K562 (cell line): ENCODE results near the gene RAB4B. TPM values are rescaled to one million over a fixed set of nuclear protein-coding genes. Genes with fewer than 3 reads are reported as not detected.

Source experiments
- ATAC-seq: fragments of 200-7000 bp; cut with Tn5 transposase; 3 replicates; pipeline ENCODE4 v1.9.1; 2020; ENCODE audit warnings: moderate library complexity
- BruUV-seq: library from RNA; stranded (reverse); fragments of 400-500 nt; replicated peaks from 2 replicates; lab custom pipeline; 2021; lab: Mats Ljungman, UMichigan
- CTCF ChIA-PET: fragments of 300-600 bp; formaldehyde crosslinking; extraction: SDS; loops from one replicate; lab custom pipeline; 2021; ENCODE audit warnings: low intra/inter-chr PET ratio; lab: Yijun Ruan, JAX
- POLR2A ChIA-PET: fragments of 300-600, 350-650 bp; sonication (Branson Sonifier 250); formaldehyde crosslinking; extraction: SDS; loops from one replicate; lab custom pipeline; 2021; ENCODE audit warnings: antibody characterized with exemption, inconsistent platforms; lab: Yijun Ruan, JAX
- DNase-seq, 4 experiments: peaks; one replicate each; pipeline versions ENCODE4 v3.0.0 to v3.0.0-alpha.2; 2011 to 2018; ENCODE audit warnings: low spot score in 3 of 4, mixed read lengths in 3 of 4; ENCODE audit errors: extremely low read depth in 1 of 4
- FAIRE-seq: peaks from 2 replicates; lab custom pipeline; 2011; peaks lifted over from hg19 to GRCh38; lab: Jason Lieb, UNC
- H2AFZ ChIP-seq: 2 replicates; pipeline ENCODE4 v1.6.0; 2011; ENCODE audit warnings: low read depth, low read length, control low read depth, inconsistent platforms
- H3K27ac ChIP-seq: fragments of 200-600 bp; 3 replicates; pipeline ENCODE4 v1.8.0; 2011; ENCODE audit warnings: low read depth, mild to moderate bottlenecking, control low read depth, inconsistent platforms, low read length, moderate library complexity, mixed read lengths; ENCODE audit errors: extremely low read depth
- H3K27me3 ChIP-seq, 2 experiments: fragments of 300-600 bp in 1 of 2; 2 replicates in 1 of 2; 3 replicates in 1 of 2; pipeline versions ENCODE4 v1.6.0 to v1.8.0; 2011; ENCODE audit warnings: inconsistent platforms in 2 of 2, low read length in 2 of 2, mild to moderate bottlenecking in 1 of 2, mixed read lengths in 1 of 2, moderate library complexity in 1 of 2; ENCODE audit not compliant: control insufficient read depth in 2 of 2, insufficient read depth in 2 of 2
- H3K36me3 ChIP-seq: fragments of 300-600 bp; 3 replicates; pipeline ENCODE4 v1.8.0; 2011; ENCODE audit warnings: mild to moderate bottlenecking, low read length, inconsistent platforms; ENCODE audit not compliant: control insufficient read depth, insufficient read depth
- H3K4me1 ChIP-seq, 2 experiments: fragments of 200-600 bp in 1 of 2; replicated peaks in 1 of 2; 2 replicates in 1 of 2; 3 replicates in 1 of 2; pipeline versions ENCODE4 v1.5.1 to v1.8.0; 2011; ENCODE audit warnings: inconsistent platforms in 2 of 2, low read length in 2 of 2, mild to moderate bottlenecking in 1 of 2, mixed read lengths in 1 of 2, moderate library complexity in 1 of 2; ENCODE audit not compliant: control insufficient read depth in 2 of 2, insufficient read depth in 2 of 2
- H3K4me2 ChIP-seq: 2 replicates; pipeline ENCODE4 v1.6.1; 2011; ENCODE audit warnings: low read length, control low read depth, inconsistent platforms, mixed read lengths; ENCODE audit not compliant: insufficient read depth
- H3K4me3 ChIP-seq: fragments of 200-600 bp; sonication (generic), shearing (Covaris generic); 2 replicates; pipeline ENCODE4 v1.5.1; 2016; ENCODE audit warnings: control low read depth, inconsistent platforms
- H3K79me2 ChIP-seq: fragments of 200-600 bp; 3 replicates; pipeline ENCODE4 v1.8.0; 2011; ENCODE audit warnings: low read length, inconsistent platforms; ENCODE audit not compliant: control insufficient read depth, insufficient read depth
- H3K9ac ChIP-seq, 2 experiments: 2 replicates each; pipeline versions ENCODE4 v1.6.0 to v1.6.1; 2011; ENCODE audit warnings: low read depth in 2 of 2, low read length in 2 of 2, control low read depth in 1 of 2, inconsistent platforms in 1 of 2, mild to moderate bottlenecking in 1 of 2, mixed read lengths in 1 of 2; ENCODE audit not compliant: insufficient read depth in 1 of 2
- H3K9me1 ChIP-seq: one replicate; pipeline ENCODE4 v1.6.0; 2011; ENCODE audit warnings: inconsistent platforms, mild to moderate bottlenecking, low read length, moderate library complexity; ENCODE audit not compliant: control insufficient read depth, insufficient read depth
- H3K9me3 ChIP-seq: replicated peaks from 2 replicates; pipeline ENCODE4 v1.5.1; 2011; ENCODE audit warnings: low read depth, low read length, inconsistent platforms; ENCODE audit not compliant: control insufficient read depth, insufficient read depth
- H4K20me1 ChIP-seq: replicated peaks from 2 replicates; pipeline ENCODE4 v1.6.1; 2011; ENCODE audit warnings: low read length, inconsistent platforms, mixed read lengths; ENCODE audit not compliant: control insufficient read depth, insufficient read depth
- BCOR ChIP-seq: fragments of 450-650 bp; IDR thresholded peaks from 2 replicates; pipeline ENCODE4 v1.6.1; 2016
- CBFA2T3 ChIP-seq: fragments of 450-650 bp; IDR thresholded peaks from 2 replicates; pipeline ENCODE4 v1.6.1; 2017
- CHD2 ChIP-seq: IDR thresholded peaks from 2 replicates; pipeline ENCODE4 v1.6.1; 2011; ENCODE audit warnings: low read depth, low read length
- CREBBP ChIP-seq: IDR thresholded peaks from one replicate; pipeline ENCODE4 v1.6.1; 2012; ENCODE audit warnings: low read depth, mild to moderate bottlenecking, control low read depth, inconsistent platforms, low read length
- GABPA ChIP-seq: fragments of 200-800 bp; sonication (Bioruptor generic); conservative IDR thresholded peaks from 2 replicates; pipeline ENCODE4 v1.6.1; 2016; ENCODE audit warnings: low read depth, missing genetic modification characterization, missing compliant biosample characterization
- GABPB2 ChIP-seq: fragments of 250-450 bp; sonication (Bioruptor Pico); conservative IDR thresholded peaks from 2 replicates; pipeline ENCODE4 v1.5.1; 2021; ENCODE audit warnings: mild to moderate bottlenecking
- KHSRP ChIP-seq: fragments of 450-650 bp; IDR thresholded peaks from 2 replicates; pipeline ENCODE4 v1.6.1; 2017
- KLF1 ChIP-seq: fragments of 450-650 bp; IDR thresholded peaks from 2 replicates; pipeline ENCODE4 v1.6.1; 2016; ENCODE audit warnings: missing genetic modification characterization, missing compliant biosample characterization
- MTA2 ChIP-seq: fragments of 450-650 bp; IDR thresholded peaks from 2 replicates; pipeline ENCODE4 v1.6.1; 2016; ENCODE audit warnings: low read depth
- MYNN ChIP-seq, 2 experiments: sonication (generic); formaldehyde crosslinking in 1 of 2; IDR thresholded peaks; 2 replicates each; pipeline versions ENCODE4 v1.5.0 to v1.6.1; 2016 to 2020; ENCODE audit warnings: antibody characterized with exemption in 1 of 2, missing genetic modification reagents in 1 of 2
- NFXL1 ChIP-seq: fragments of 450-650 bp; formaldehyde crosslinking; IDR thresholded peaks from 2 replicates; pipeline ENCODE4 v1.4.0; 2021; ENCODE audit warnings: mild to moderate bottlenecking
- NFYB ChIP-seq: IDR thresholded peaks from 2 replicates; pipeline ENCODE4 v1.6.1; 2011; ENCODE audit warnings: mild to moderate bottlenecking, moderate library complexity; ENCODE audit not compliant: insufficient read length; ENCODE audit errors: extremely low read depth
- POLR2AphosphoS2 ChIP-seq: IDR thresholded peaks from 2 replicates; pipeline ENCODE4 v1.6.1; 2012; ENCODE audit warnings: low read length, improper control_type of control experiment
- POLR2G ChIP-seq: fragments of 200-400 bp; formaldehyde crosslinking; IDR thresholded peaks from 2 replicates; pipeline ENCODE4 v1.6.1; 2017; ENCODE audit warnings: low read depth, mild to moderate bottlenecking, antibody characterized with exemption, low read length, moderate library complexity
- RBFOX2 ChIP-seq: fragments of 200-400 bp; formaldehyde crosslinking; IDR thresholded peaks from 2 replicates; pipeline ENCODE4 v1.6.1; 2017; ENCODE audit warnings: low read depth, mild to moderate bottlenecking, low read length, moderate library complexity
- SUPT5H ChIP-seq: fragments of 450-650 bp; IDR thresholded peaks from 2 replicates; pipeline ENCODE4 v1.6.1; 2016
- TAF9B ChIP-seq: fragments of 450-650 bp; IDR thresholded peaks from 2 replicates; pipeline ENCODE4 v1.6.1; 2018; ENCODE audit warnings: mild to moderate bottlenecking; ENCODE audit not compliant: partially characterized antibody
- TAL1 ChIP-seq: fragments of 450-650 bp; IDR thresholded peaks from 2 replicates; pipeline ENCODE4 v1.6.1; 2016; ENCODE audit warnings: mild to moderate bottlenecking
- ZNF431 ChIP-seq: sonication (generic); formaldehyde crosslinking; IDR thresholded peaks from 2 replicates; pipeline ENCODE4 v1.8.0; 2022; ENCODE audit warnings: mild to moderate bottlenecking, missing genetic modification reagents
- ZNF586 ChIP-seq: fragments of 450-650 bp; formaldehyde crosslinking; conservative IDR thresholded peaks from 2 replicates; pipeline ENCODE4 v1.4.0; 2020; ENCODE audit warnings: mild to moderate bottlenecking, moderate library complexity
- ZNF75A ChIP-seq: fragments of 450-650 bp; formaldehyde crosslinking; IDR thresholded peaks from 2 replicates; pipeline ENCODE4 v1.4.0; 2020; ENCODE audit warnings: mild to moderate bottlenecking
- WGBS: fragments of 100-300 bp; shearing (Covaris generic); methylation state at CpG from one replicate; pipeline ENCODE4 v1.1.6; 2016; ENCODE audit warnings: low coverage, mixed read lengths; ENCODE audit not compliant: insufficient coverage; ENCODE audit errors: missing lambda C conversion rate; 5-methylcytosine and 5-hydroxymethylcytosine counted together
- in situ Hi-C: fragments of 300-500 bp; cut with MboI; formaldehyde crosslinking; loops from 4 replicates; pipeline ENCODE4 v1.15.0; 2018; ENCODE audit warnings: inconsistent platforms, mixed read lengths
- intact Hi-C: fragments of 100-400 bp; cut with micrococcal nuclease; formaldehyde crosslinking; loops from 2 replicates; pipeline ENCODE4 v1.14.2; 2022
- polyA plus RNA-seq, 8 experiments: library from polyadenylated mRNA; depleted of rRNA in 4 of 8; stranded (reverse) in 5 of 8; unstranded in 3 of 8; fragments of >200 nt; fragmentation: Nextera tagmentation in 2 of 8; fragmentation: Illumina TruSeq in 1 of 8; extraction: Ambion mirVana in 2 of 8; extraction: Trizol in 1 of 8; gene quantifications; 2 replicates each; pipeline versions ENCODE4 v1.2.1 to v1.2.3, GENCODE V29; 2011 to 2014; ENCODE audit warnings: inconsistent platforms in 1 of 8, missing spikeins in 1 of 8
- total RNA-seq, 7 experiments: library from RNA; depleted of rRNA in 6 of 7; stranded (reverse); fragments of >200 nt in 6 of 7; fragmentation: Illumina TruSeq in 2 of 7; extraction: Trizol in 2 of 7; gene quantifications; 2 replicates each; pipeline versions ENCODE4 v1.2.1 to v1.2.3, GENCODE V29; 2011 to 2021; ENCODE audit warnings: low replicate concordance in 1 of 7
- TF ChIP-seq, protein P1 (sequence below): sonication (generic); formaldehyde crosslinking; IDR thresholded peaks from 2 replicates; pipeline ENCODE4 v1.8.1; 2023; ENCODE audit warnings: mild to moderate bottlenecking, missing genetic modification reagents

RAB4B gene
- total and polyA plus RNA-seq, 9 of the 15 experiments (the other 6 are each of a cell fraction or from before 2014, with no cell fraction given) = 0.28 to 20.4 (median 9.0) TPM

- TF ChIP-seq BCOR (no peak), POLR2G (peak; percentile 71), CREBBP (no peak), MYNN (IDR thresholded peaks at IDR 0.05) (no peak), MYNN (CRISPR knock-in tag; IDR thresholded peaks at IDR 0.05) (no peak), ZNF586 (CRISPR knock-in tag) (no peak), NFXL1 (CRISPR knock-in tag) (no peak), TAF9B (no peak), SUPT5H (0 out of 2 replicates have a peak, but pooled peaks have one; percentile 21), CHD2 (no peak), RBFOX2 (peak; percentile 82)
- TF ChIP-seq, all 486 proteins: peak for 8
Observed at GRCh38 chr19:40800997-40801377, 22.9 kb downstream of the RAB4B start (continued).

GRCh38 chr19:40801426-40802299 lies 23.6 kb downstream of the RAB4B start:
- intact Hi-C loops (no loop called here), in situ Hi-C loops (no loop called here)
- Histone ChIP-seq H3K9ac (peak overlapping the region; percentile 28 to 98), H2AFZ (no peak overlapping the region), H3K4me3 (peak overlapping the region; percentile 19), H3K4me2 (peak overlapping the region; percentile 79), H3K9me1 (peaks cover 19% of the 10 kb centered on the region), H4K20me1 (peaks cover 50% of the 10 kb centered on the region), H3K79me2 (peaks cover 74% of the 10 kb centered on the region), H3K36me3 (peaks cover 65% of the 10 kb centered on the region; the same call in 2 of the 3 replicates), H3K27ac (peak overlapping the region; percentile 53), H3K9me3 (no peaks in the 10 kb centered on the region), H3K4me1 (peaks cover 53 to 73% of the 10 kb centered on the region in 2 experiments), H3K27me3 (no peaks in the 10 kb centered on the region)
- ChIA-PET CTCF (no interaction called here), POLR2A (interaction anchor here (0.5 to 1.7 kb wide), 8 partner anchors 8 to 464 kb away, joined by 3 to 9 read pairs (median 3); partner anchors contain the start of genes ACTMAP and RAB4B)
- ATAC-seq = no peak
- WGBS = 29% methylated on average over 11 of the region's 13 CpGs
- peak in 1 of 4 experiments; percentile 48 for DNase-seq
- peak; percentile 32 for FAIRE-seq
- BruUV-seq = TSS peak; percentile 60
- TF ChIP-seq, protein P1, sequence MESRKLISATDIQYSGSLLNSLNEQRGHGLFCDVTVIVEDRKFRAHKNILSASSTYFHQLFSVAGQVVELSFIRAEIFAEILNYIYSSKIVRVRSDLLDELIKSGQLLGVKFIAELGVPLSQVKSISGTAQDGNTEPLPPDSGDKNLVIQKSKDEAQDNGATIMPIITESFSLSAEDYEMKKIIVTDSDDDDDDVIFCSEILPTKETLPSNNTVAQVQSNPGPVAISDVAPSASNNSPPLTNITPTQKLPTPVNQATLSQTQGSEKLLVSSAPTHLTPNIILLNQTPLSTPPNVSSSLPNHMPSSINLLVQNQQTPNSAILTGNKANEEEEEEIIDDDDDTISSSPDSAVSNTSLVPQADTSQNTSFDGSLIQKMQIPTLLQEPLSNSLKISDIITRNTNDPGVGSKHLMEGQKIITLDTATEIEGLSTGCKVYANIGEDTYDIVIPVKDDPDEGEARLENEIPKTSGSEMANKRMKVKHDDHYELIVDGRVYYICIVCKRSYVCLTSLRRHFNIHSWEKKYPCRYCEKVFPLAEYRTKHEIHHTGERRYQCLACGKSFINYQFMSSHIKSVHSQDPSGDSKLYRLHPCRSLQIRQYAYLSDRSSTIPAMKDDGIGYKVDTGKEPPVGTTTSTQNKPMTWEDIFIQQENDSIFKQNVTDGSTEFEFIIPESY (CRISPR knock-in tag) = peak; percentile 63
- TF ChIP-seq TAL1 = 0 out of 2 replicates have a peak, but pooled peaks have one; percentile 4
- TF ChIP-seq GABPB2 = no peak
- no peak for TF ChIP-seq KHSRP
- TF ChIP-seq ZNF431 (CRISPR knock-in tag) = no peak
- TF ChIP-seq POLR2AphosphoS2 = peak; percentile 36; the same call in 1 of the 2 replicates
- TF ChIP-seq POLR2G = 0 out of 2 replicates have a peak, but pooled peaks have one; percentile 38
- no peak for TF ChIP-seq NFYB
- no peak for TF ChIP-seq ZNF75A (CRISPR knock-in tag)
- peak; percentile 41; the same call in 1 of the 2 replicates for TF ChIP-seq CBFA2T3
- TF ChIP-seq MTA2 = no peak
- TF ChIP-seq GABPA (tag) = no peak
- TF ChIP-seq KLF1 = no peak
